ENCODE results near the gene RAD23A. TPM values are rescaled to one million over a fixed set of nuclear protein-coding genes. Genes with fewer than 3 reads are reported as not detected.

RAD23A gene
- total and polyA plus RNA-seq, 9 of the 15 experiments (the other 6 are each of a cell fraction or from before 2014, with no cell fraction given), result 9.5 to 181 (median 101) TPM

DNA sequence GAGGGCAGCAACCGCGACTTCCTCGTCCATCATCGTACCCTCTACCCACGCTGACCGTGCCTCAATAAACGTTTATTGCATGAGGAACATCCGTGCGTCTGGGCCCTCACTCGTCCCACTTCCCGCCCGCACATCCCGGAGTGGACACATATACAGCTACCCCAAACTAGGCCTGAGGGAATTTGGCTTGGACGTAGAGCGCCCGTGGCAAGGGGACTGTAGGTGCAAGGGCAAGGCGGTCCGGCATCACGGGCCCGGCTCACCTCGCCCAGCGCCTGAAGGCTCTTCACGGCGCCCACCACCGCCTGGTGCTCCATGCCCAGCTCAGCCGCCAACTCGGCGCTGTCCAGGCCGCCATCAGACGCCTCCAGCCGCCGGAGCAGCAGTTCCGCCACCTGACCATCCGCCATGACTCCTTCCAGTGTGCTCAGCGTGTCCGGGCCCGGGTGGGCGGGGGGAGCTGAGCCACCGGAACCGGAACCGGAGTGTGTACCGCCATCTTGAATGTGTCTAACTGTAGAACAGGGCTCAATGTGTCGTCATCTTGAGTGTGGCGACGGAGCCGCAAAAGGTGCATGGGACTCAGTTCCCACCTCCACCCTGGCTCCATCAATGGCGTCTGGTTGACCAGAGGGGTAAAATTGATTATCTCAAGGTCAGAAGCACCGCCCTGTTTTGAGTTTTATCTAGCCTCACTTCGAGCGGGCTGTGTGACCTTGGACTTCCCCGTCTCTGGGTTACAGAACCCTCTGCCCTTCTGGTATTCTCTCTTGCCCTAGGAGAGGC is 12.2 kb upstream of the RAD23A start, which contains the start of gene FARSA (continued):
- TF ChIP-seq, protein P1, sequence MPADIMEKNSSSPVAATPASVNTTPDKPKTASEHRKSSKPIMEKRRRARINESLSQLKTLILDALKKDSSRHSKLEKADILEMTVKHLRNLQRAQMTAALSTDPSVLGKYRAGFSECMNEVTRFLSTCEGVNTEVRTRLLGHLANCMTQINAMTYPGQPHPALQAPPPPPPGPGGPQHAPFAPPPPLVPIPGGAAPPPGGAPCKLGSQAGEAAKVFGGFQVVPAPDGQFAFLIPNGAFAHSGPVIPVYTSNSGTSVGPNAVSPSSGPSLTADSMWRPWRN (IDR thresholded peaks at IDR 0.05; ENCODE audit: low read depth), result no peak
- TF ChIP-seq HIVEP1 (CRISPR knock-in tag; IDR thresholded peaks at IDR 0.05), result no peak
- no peak for TF ChIP-seq ATF1 (CRISPR knock-in tag; IDR thresholded peaks at IDR 0.05)
- TF ChIP-seq ATF1 (tag; IDR thresholded peaks at IDR 0.05), result peak; percentile 43; the same call in 1 of the 2 replicates
- TF ChIP-seq, protein P2, sequence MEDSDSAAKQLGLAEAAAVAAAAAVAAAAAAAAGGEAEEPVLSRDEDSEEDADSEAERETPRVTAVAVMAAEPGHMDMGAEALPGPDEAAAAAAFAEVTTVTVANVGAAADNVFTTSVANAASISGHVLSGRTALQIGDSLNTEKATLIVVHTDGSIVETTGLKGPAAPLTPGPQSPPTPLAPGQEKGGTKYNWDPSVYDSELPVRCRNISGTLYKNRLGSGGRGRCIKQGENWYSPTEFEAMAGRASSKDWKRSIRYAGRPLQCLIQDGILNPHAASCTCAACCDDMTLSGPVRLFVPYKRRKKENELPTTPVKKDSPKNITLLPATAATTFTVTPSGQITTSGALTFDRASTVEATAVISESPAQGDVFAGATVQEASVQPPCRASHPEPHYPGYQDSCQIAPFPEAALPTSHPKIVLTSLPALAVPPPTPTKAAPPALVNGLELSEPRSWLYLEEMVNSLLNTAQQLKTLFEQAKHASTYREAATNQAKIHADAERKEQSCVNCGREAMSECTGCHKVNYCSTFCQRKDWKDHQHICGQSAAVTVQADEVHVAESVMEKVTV (CRISPR knock-in tag; IDR thresholded peaks at IDR 0.05), result no peak
- TF ChIP-seq SIN3A (IDR thresholded peaks at IDR 0.05; ENCODE audit: borderline replicate concordance in 2 of 2, control insufficient read depth in 1 of 2, low read depth in 2 of 2, low read length in 2 of 2), result peak; percentile 91 to 92; a peak in 3 of 4 replicates
- peak; percentile 89 for TF ChIP-seq KDM5B (IDR thresholded peaks at IDR 0.05; ENCODE audit: insufficient replicate concordance, low read depth, low read length)
- TF ChIP-seq MNT (conservative IDR thresholded peaks at IDR 0.05), result peak; percentile 73 to 89
- TF ChIP-seq HLTF (IDR thresholded peaks at IDR 0.05), result no peak
- TF ChIP-seq, protein P3, sequence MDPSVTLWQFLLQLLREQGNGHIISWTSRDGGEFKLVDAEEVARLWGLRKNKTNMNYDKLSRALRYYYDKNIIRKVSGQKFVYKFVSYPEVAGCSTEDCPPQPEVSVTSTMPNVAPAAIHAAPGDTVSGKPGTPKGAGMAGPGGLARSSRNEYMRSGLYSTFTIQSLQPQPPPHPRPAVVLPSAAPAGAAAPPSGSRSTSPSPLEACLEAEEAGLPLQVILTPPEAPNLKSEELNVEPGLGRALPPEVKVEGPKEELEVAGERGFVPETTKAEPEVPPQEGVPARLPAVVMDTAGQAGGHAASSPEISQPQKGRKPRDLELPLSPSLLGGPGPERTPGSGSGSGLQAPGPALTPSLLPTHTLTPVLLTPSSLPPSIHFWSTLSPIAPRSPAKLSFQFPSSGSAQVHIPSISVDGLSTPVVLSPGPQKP (CRISPR knock-in tag; IDR thresholded peaks at IDR 0.05), result no peak
- TF ChIP-seq SREBF2 (CRISPR knock-in tag; IDR thresholded peaks at IDR 0.05), result no peak
- no peak for TF ChIP-seq HMG20B (CRISPR knock-in tag; IDR thresholded peaks at IDR 0.05)
- no peak for TF ChIP-seq TARDBP (IDR thresholded peaks at IDR 0.05)
- TF ChIP-seq ZNF644 (tag; IDR thresholded peaks at IDR 0.05; ENCODE audit: low read depth), result peak; percentile 74; the same call in 1 of the 2 replicates
- TF ChIP-seq NFIX (CRISPR knock-in tag; IDR thresholded peaks at IDR 0.05; ENCODE audit: low read depth), result no peak
- TF ChIP-seq E2F3 (CRISPR knock-in tag; IDR thresholded peaks at IDR 0.05), result no peak
- TF ChIP-seq ZNF274 (IDR thresholded peaks at IDR 0.05; ENCODE audit: borderline replicate concordance, low read depth, low read length), result no peak
- no peak for TF ChIP-seq ADNP (tag; IDR thresholded peaks at IDR 0.05)
- TF ChIP-seq STAT5A (IDR thresholded peaks at IDR 0.05; ENCODE audit: borderline replicate concordance, low read length), result no peak
- TF ChIP-seq PTRF (tag; IDR thresholded peaks at IDR 0.05), result no peak
- TF ChIP-seq PURB (CRISPR knock-in tag; IDR thresholded peaks at IDR 0.05; ENCODE audit: low read depth), result no peak
- TF ChIP-seq ZNF143 (CRISPR knock-in tag; IDR thresholded peaks at IDR 0.05), result no peak; the same call in 1 of the 2 replicates
- peak in 1 of 2 experiments; percentile 91; a peak in 2 of 4 replicates for TF ChIP-seq HDAC1 (IDR thresholded peaks at IDR 0.05)
- TF ChIP-seq ZNF263 (CRISPR knock-in tag; IDR thresholded peaks at IDR 0.05; ENCODE audit: borderline replicate concordance), result peak; percentile 65; the same call in 1 of the 2 replicates

Measured in K562 (cell line).